ENCODE data around the gene TBC1D9B. TPM values are rescaled to one million over a fixed set of nuclear protein-coding genes. Genes with fewer than 3 reads are reported as not detected.

TBC1D9B gene
- total and polyA plus RNA-seq, 2 of the 13 experiments (the other 11 are each of a cell fraction or from before 2014, with no cell fraction given): 35.0 to 50.0 TPM

GRCh38 chr5:179907556-179908324, at the start of gene TBC1D9B (continued):
- TF ChIP-seq ZNF788 (CRISPR knock-in tag; IDR thresholded peaks at IDR 0.05; ENCODE audit: borderline replicate concordance) (peak; percentile 48; the same call in 1 of the 2 replicates), ZNF44 (CRISPR knock-in tag; IDR thresholded peaks at IDR 0.05) (no peak), ASH2L (IDR thresholded peaks at IDR 0.05; ENCODE audit: insufficient read length, low read depth, low read length) (no peak), ATF7-NPFF (CRISPR knock-in tag; IDR thresholded peaks at IDR 0.05; ENCODE audit: low read depth) (peak; percentile 44; the same call in 1 of the 2 replicates), PHF20 (CRISPR knock-in tag; IDR thresholded peaks at IDR 0.05) (peak; percentile 21), ZNF30 (CRISPR knock-in tag; IDR thresholded peaks at IDR 0.05) (no peak), ZNF414 (CRISPR knock-in tag; IDR thresholded peaks at IDR 0.05) (no peak), HDAC1 (CRISPR knock-in tag; IDR thresholded peaks at IDR 0.05) (no peak; the same call in none of the 2 replicates), NR2C2 (CRISPR knock-in tag; IDR thresholded peaks at IDR 0.05; ENCODE audit: borderline replicate concordance) (no peak), IKZF4 (CRISPR knock-in tag; IDR thresholded peaks at IDR 0.05; ENCODE audit: borderline replicate concordance, low read depth, not compliant biosample characterization) (no peak), GMEB1 (CRISPR knock-in tag; IDR thresholded peaks at IDR 0.05; ENCODE audit: borderline replicate concordance) (peak; percentile 53), RBFOX2 (IDR thresholded peaks at IDR 0.05; ENCODE audit: low read depth, low read length) (peak; percentile 82), THYN1 (CRISPR knock-in tag; IDR thresholded peaks at IDR 0.05; ENCODE audit: borderline replicate concordance, low read depth) (no peak), ZNF570 (CRISPR knock-in tag; IDR thresholded peaks at IDR 0.05; ENCODE audit: borderline replicate concordance) (no peak), DNMT3B (CRISPR knock-in tag; conservative IDR thresholded peaks at IDR 0.05) (no peak), NONO (IDR thresholded peaks at IDR 0.05) (no peak), NONO (CRISPR knock-in tag; conservative IDR thresholded peaks at IDR 0.05) (no peak), ZNF850 (CRISPR knock-in tag; conservative IDR thresholded peaks at IDR 0.05) (no peak), HMGXB4 (CRISPR knock-in tag; IDR thresholded peaks at IDR 0.05; ENCODE audit: borderline replicate concordance in 1 of 2, low read depth in 1 of 2) (peak in 1 of 2 experiments; percentile 45; a peak in 2 of 4 replicates), NFIB (CRISPR knock-in tag; IDR thresholded peaks at IDR 0.05; ENCODE audit: borderline replicate concordance) (no peak), DRAP1 (CRISPR knock-in tag; IDR thresholded peaks at IDR 0.05) (no peak), EEA1 (CRISPR knock-in tag; IDR thresholded peaks at IDR 0.05; ENCODE audit: borderline replicate concordance) (no peak), SMYD3 (CRISPR knock-in tag; IDR thresholded peaks at IDR 0.05) (no peak)

All from HepG2 (cell line).